Lower lobe of right lung (tissue), 2 donors: ENCODE measurements around the gene MTREX. TPM values are rescaled to one million over a fixed set of nuclear protein-coding genes. Genes with fewer than 3 reads are reported as not detected.
A peak's percentile ranks its signal among the peaks of the same experiment; 100 is the strongest.

Experiments used
- ATAC-seq, 2 donors: fragments of 200-7000 bp; cut with Tn5 transposase; one replicate each; pipeline ENCODE4 v1.9.1; 2020 to 2022; ENCODE audit warnings: mild to moderate bottlenecking in 2 of 2, moderate library complexity in 2 of 2
- DNase-seq: peaks from one replicate; pipeline ENCODE4 v3.0.0-alpha.2; 2020
- H3K27ac ChIP-seq: fragments of 200-600 bp; one replicate; pipeline ENCODE4 v1.8.0; 2022
- H3K27me3 ChIP-seq: fragments of 200-600 bp; one replicate; pipeline ENCODE4 v1.8.0; 2022; ENCODE audit warnings: low read depth
- H3K36me3 ChIP-seq: fragments of 200-600 bp; one replicate; pipeline ENCODE4 v1.8.0; 2022; ENCODE audit warnings: mild to moderate bottlenecking
- H3K4me1 ChIP-seq: fragments of 200-600 bp; one replicate; pipeline ENCODE4 v1.8.0; 2022
- H3K4me3 ChIP-seq: fragments of 200-600 bp; one replicate; pipeline ENCODE4 v1.8.0; 2022; ENCODE audit warnings: mild to moderate bottlenecking
- H3K9me3 ChIP-seq: fragments of 200-600 bp; one replicate; pipeline ENCODE4 v1.8.0; 2022
- intact Hi-C: fragments of 100-400 bp; cut with DNase I; formaldehyde crosslinking; loops from one replicate; pipeline ENCODE4 v1.11.0; 2022
- total RNA-seq: library from RNA; stranded (reverse); fragmentation: NEBNext Ultra II Directional; extraction: Animal tissue kit (Norgen Biotek cat#: 25700); gene quantifications from one replicate; pipeline ENCODE4 v1.2.1, GENCODE V29; 2021
- TF ChIP-seq, protein P1 (sequence below): fragments of 200-600 bp; IDR thresholded peaks from one replicate; pipeline ENCODE4 v1.8.0; 2022; ENCODE audit warnings: antibody characterized with exemption, mild to moderate bottlenecking
- donor health status: DM: no; HTN: yes; CAD: no; lungs with severe emphysema.

Gene MTREX
- total RNA-seq, 1 donor from 2014 or later: 57.0 TPM

GRCh38 chr5:55413644-55414043 lies 105.9 kb downstream of the MTREX start:
- Histone ChIP-seq H3K4me1 (no peaks in the 10 kb centered on the region), H3K9me3 (no peaks in the 10 kb centered on the region), H3K36me3 (peaks cover 57% of the 10 kb centered on the region), H3K27ac (no peak overlapping the region), H3K4me3 (no peak overlapping the region), H3K27me3 (no peaks in the 10 kb centered on the region)
- no peak for ATAC-seq
- intact Hi-C loops: no loop called here
- TF ChIP-seq, protein P1, sequence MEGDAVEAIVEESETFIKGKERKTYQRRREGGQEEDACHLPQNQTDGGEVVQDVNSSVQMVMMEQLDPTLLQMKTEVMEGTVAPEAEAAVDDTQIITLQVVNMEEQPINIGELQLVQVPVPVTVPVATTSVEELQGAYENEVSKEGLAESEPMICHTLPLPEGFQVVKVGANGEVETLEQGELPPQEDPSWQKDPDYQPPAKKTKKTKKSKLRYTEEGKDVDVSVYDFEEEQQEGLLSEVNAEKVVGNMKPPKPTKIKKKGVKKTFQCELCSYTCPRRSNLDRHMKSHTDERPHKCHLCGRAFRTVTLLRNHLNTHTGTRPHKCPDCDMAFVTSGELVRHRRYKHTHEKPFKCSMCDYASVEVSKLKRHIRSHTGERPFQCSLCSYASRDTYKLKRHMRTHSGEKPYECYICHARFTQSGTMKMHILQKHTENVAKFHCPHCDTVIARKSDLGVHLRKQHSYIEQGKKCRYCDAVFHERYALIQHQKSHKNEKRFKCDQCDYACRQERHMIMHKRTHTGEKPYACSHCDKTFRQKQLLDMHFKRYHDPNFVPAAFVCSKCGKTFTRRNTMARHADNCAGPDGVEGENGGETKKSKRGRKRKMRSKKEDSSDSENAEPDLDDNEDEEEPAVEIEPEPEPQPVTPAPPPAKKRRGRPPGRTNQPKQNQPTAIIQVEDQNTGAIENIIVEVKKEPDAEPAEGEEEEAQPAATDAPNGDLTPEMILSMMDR: no peak
- DNase-seq: no peak

- no peak overlapping the region for H3K4me3 ChIP-seq
- no peak overlapping the region for H3K27ac ChIP-seq
- no peaks in the 10 kb centered on the region for H3K4me1 ChIP-seq
- intact Hi-C loops: no loop called here
- peaks cover 57% of the 10 kb centered on the region for H3K36me3 ChIP-seq
- DNase-seq: no peak
- no peaks in the 10 kb centered on the region for H3K27me3 ChIP-seq
- ATAC-seq: no peak
- no peaks in the 10 kb centered on the region for H3K9me3 ChIP-seq
- TF ChIP-seq, protein P1: no peak
Measured at GRCh38 chr5:55415071-55415470, 107.3 kb downstream of the MTREX start.

DNA sequence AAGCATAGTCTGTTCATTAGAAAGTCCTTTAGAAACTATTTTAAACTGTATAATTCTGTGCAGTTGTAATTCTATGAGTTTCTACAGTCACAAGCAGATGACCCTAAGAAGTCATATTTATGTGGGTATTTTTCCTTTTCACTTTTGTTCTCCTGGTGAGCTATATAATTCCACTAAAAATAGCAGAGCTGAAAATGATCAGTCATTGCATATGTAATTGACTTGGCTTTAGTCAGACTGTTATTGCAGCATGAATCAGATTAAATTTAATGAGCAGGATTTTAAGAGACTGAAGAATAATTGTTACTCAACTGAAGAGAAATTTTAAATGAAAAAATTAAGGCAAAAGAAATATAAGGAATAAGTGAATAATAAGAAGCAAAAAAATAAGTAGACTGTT lies 108.5 kb downstream of the MTREX start:
- no peak for ATAC-seq
- no peaks in the 10 kb centered on the region for H3K9me3 ChIP-seq
- H3K4me1 ChIP-seq: no peaks in the 10 kb centered on the region
- no peaks in the 10 kb centered on the region for H3K27me3 ChIP-seq
- DNase-seq: no peak
- H3K27ac ChIP-seq: no peak overlapping the region
- H3K36me3 ChIP-seq: peaks cover 49% of the 10 kb centered on the region
- intact Hi-C loops: no loop called here
- TF ChIP-seq, protein P1: no peak
- no peak overlapping the region for H3K4me3 ChIP-seq

- intact Hi-C loops: no loop called here
- TF ChIP-seq, protein P1: no peak
- Histone ChIP-seq H3K9me3 (no peaks in the 10 kb centered on the region), H3K36me3 (peaks cover 54% of the 10 kb centered on the region), H3K27me3 (no peaks in the 10 kb centered on the region), H3K27ac (no peak overlapping the region), H3K4me1 (peaks cover 7% of the 10 kb centered on the region), H3K4me3 (no peak overlapping the region)
- ATAC-seq (peak in 1 of 2 donors; percentile 57), DNase-seq (no peak)
Measured at GRCh38 chr5:55418994-55419968, 111.5 kb downstream of the MTREX start.

DNA sequence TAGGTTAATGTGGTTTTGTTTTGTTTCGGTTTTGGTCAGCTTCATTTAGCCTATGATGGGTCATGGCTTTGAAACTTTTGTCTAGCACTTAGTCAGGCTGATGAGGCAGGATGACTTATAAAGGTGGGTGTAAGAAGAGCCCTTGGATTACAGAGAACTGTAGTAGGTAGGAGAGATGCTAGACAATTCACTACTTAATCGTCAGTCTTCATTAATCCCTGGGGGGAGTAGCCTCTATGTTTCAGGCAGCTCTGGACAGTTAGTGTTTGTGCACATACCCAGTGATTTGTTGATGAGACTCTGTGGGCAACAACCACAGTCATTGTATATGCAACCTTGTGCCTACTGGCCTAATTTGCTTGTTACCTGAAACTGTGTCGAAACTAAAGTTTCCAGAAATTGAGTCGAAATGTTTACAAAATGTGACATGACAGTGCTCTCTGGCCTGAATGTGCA lies 113.3 kb downstream of the MTREX start:
- Histone ChIP-seq H3K9me3 (no peaks in the 10 kb centered on the region), H3K27me3 (no peaks in the 10 kb centered on the region), H3K36me3 (peaks cover 56% of the 10 kb centered on the region), H3K4me3 (no peak overlapping the region), H3K4me1 (peaks cover 8% of the 10 kb centered on the region), H3K27ac (no peak overlapping the region)
- TF ChIP-seq, protein P1: no peak
- no peak for DNase-seq
- intact Hi-C loops: no loop called here
- no peak for ATAC-seq
